B cell (primary cell): ENCODE results near the gene HNRNPK. TPM values are rescaled to one million over a fixed set of nuclear protein-coding genes. Genes with fewer than 3 reads are reported as not detected.
A peak's percentile ranks its signal among the peaks of the same experiment; 100 is the strongest.

Experiments used
- ATAC-seq: fragments of 200-7000 bp; cut with Tn5 transposase; one replicate; pipeline ENCODE4 v1.10.0; 2021; ENCODE audit warnings: low read depth, mild to moderate bottlenecking, moderate number of reproducible peaks, moderate library complexity
- CTCF ChIA-PET: fragments of 350-600 bp; sonication (Branson Sonifier 250); formaldehyde crosslinking; loops from one replicate; lab custom pipeline; 2021; ENCODE audit warnings: antibody characterized with exemption, inconsistent platforms; lab: Charles Lee
- POLR2A ChIA-PET: fragments of 350-600 bp; sonication (Branson Sonifier 250); formaldehyde crosslinking; loops from one replicate; lab custom pipeline; 2021; ENCODE audit warnings: antibody characterized with exemption; lab: Charles Lee
- DNase-seq: peaks from one replicate; pipeline ENCODE4 v3.0.0; 2013
- H2AFZ ChIP-seq: 2 replicates; pipeline ENCODE4 v1.6.1; 2012; ENCODE audit warnings: mild to moderate bottlenecking, low read depth, low read length; ENCODE audit not compliant: insufficient read depth, poor library complexity, severe bottlenecking
- H3K27ac ChIP-seq, 2 donors: 1 replicate in 1 of 2; 2 replicates in 1 of 2; pipeline ENCODE4 v1.5.1; 2012 to 2013; ENCODE audit warnings: low read length in 2 of 2, mild to moderate bottlenecking in 2 of 2, moderate library complexity in 1 of 2
- H3K27me3 ChIP-seq, 4 experiments: fragments of 200-600 bp in 1 of 4; sonication (generic) in 1 of 4; replicated peaks in 1 of 4; 1 replicate in 2 of 4; 2 replicates in 2 of 4; pipeline versions ENCODE4 v1.6.1 to v1.7.0; 2013 to 2016; ENCODE audit warnings: low read length in 3 of 4, mild to moderate bottlenecking in 2 of 4, mixed read lengths in 1 of 4, moderate library complexity in 1 of 4; ENCODE audit not compliant: insufficient read depth in 4 of 4, control insufficient read depth in 3 of 4; ENCODE audit errors: control extremely low read depth in 1 of 4
- H3K36me3 ChIP-seq, 2 experiments: replicated peaks in 1 of 2; 1 replicate in 1 of 2; 2 replicates in 1 of 2; pipeline versions ENCODE4 v1.6.1 to v1.7.1; 2013; ENCODE audit warnings: low read length in 1 of 2; ENCODE audit not compliant: insufficient read depth in 2 of 2, control insufficient read depth in 1 of 2; ENCODE audit errors: control extremely low read depth in 1 of 2, extremely low read depth in 1 of 2
- H3K4me1 ChIP-seq, 2 donors: fragments of 200-600 bp in 1 of 2; sonication (generic) in 1 of 2; 1 replicate in 1 of 2; 2 replicates in 1 of 2; pipeline versions ENCODE4 v1.5.1 to v1.6.1; 2013 to 2017; ENCODE audit warnings: low read length in 2 of 2; ENCODE audit not compliant: control insufficient read depth in 2 of 2, insufficient read depth in 2 of 2
- H3K4me2 ChIP-seq: replicated peaks from 2 replicates; pipeline ENCODE3; 2012; ENCODE audit warnings: mild to moderate bottlenecking, low read depth, low read length; ENCODE audit not compliant: poor library complexity, severe bottlenecking
- H3K4me3 ChIP-seq, 5 experiments: fragments of 200-600 bp in 1 of 5; sonication (generic) in 1 of 5; 1 replicate in 3 of 5; 2 replicates in 2 of 5; pipeline versions ENCODE4 v1.5.1 to v1.7.0; 2011 to 2016; ENCODE audit warnings: low read length in 4 of 5, mild to moderate bottlenecking in 4 of 5, low read depth in 2 of 5, control low read depth in 1 of 5, moderate library complexity in 1 of 5; ENCODE audit not compliant: insufficient read depth in 1 of 5; ENCODE audit errors: control extremely low read depth in 1 of 5, extremely low read depth in 1 of 5
- H3K79me2 ChIP-seq: fragments of 200-600 bp; sonication (generic); one replicate; pipeline ENCODE4 v1.6.0; 2016; ENCODE audit warnings: low read length; ENCODE audit not compliant: control insufficient read depth, insufficient read depth
- H3K9ac ChIP-seq: fragments of 200-600 bp; sonication (generic); 2 replicates; pipeline ENCODE4 v1.6.1; 2017; ENCODE audit warnings: mild to moderate bottlenecking, low read length, moderate library complexity
- H3K9me3 ChIP-seq, 3 donors: one replicate each; pipeline versions ENCODE4 v1.6.1 to v1.7.1; 2013; ENCODE audit warnings: low read length in 2 of 3; ENCODE audit not compliant: control insufficient read depth in 2 of 3, insufficient read depth in 1 of 3; ENCODE audit errors: control extremely low read depth in 1 of 3
- H4K20me1 ChIP-seq: 2 replicates; pipeline ENCODE4 v1.6.0; 2012; ENCODE audit warnings: mild to moderate bottlenecking, low read length; ENCODE audit not compliant: insufficient read depth, control insufficient read depth, poor library complexity, severe bottlenecking
- H3K27ac Mint-ChIP-seq: one replicate; pipeline ENCODE4 v1.8.0; 2021; ENCODE audit warnings: mixed read lengths
- H3K27me3 Mint-ChIP-seq: one replicate; pipeline ENCODE4 v1.8.0; 2021; ENCODE audit warnings: mixed read lengths
- H3K4me1 Mint-ChIP-seq: one replicate; pipeline ENCODE4 v1.8.0; 2021; ENCODE audit warnings: mixed read lengths
- H3K4me3 Mint-ChIP-seq: one replicate; pipeline ENCODE4 v1.8.0; 2021; ENCODE audit warnings: mixed read lengths
- H3K9me3 Mint-ChIP-seq: one replicate; pipeline ENCODE4 v1.8.0; 2022; ENCODE audit warnings: mixed read lengths; ENCODE audit not compliant: insufficient read depth
- CTCF ChIP-seq: fragments of 200-600 bp; IDR thresholded peaks from one replicate; pipeline ENCODE4 v1.8.0; 2022; ENCODE audit warnings: antibody characterized with exemption, mild to moderate bottlenecking
- EZH2 ChIP-seq: IDR thresholded peaks from 2 replicates; pipeline ENCODE4 v1.6.1; 2012; ENCODE audit warnings: borderline replicate concordance, low read depth, mild to moderate bottlenecking, moderate library complexity, low read length; ENCODE audit not compliant: insufficient read depth, poor library complexity, severe bottlenecking
- WGBS: methylation state at CpG from one replicate; pipeline ENCODE4 v1.1.5; 2013; ENCODE audit warnings: missing lambda C conversion rate; ENCODE audit not compliant: insufficient coverage; 5-methylcytosine and 5-hydroxymethylcytosine counted together
- intact Hi-C: fragments of 100-400 bp; cut with micrococcal nuclease; formaldehyde crosslinking; loops from one replicate; pipeline ENCODE4 v1.10.0; 2022
- polyA plus RNA-seq: library from polyadenylated mRNA; depleted of rRNA; stranded (reverse); fragments of >200 nt; gene quantifications from 2 replicates; pipeline ENCODE4 v1.2.3, GENCODE V29; 2012
- total RNA-seq, 2 donors: library from RNA; stranded (reverse); fragments of 120-200 nt in 1 of 2; gene quantifications; 1 replicate in 1 of 2; 2 replicates in 1 of 2; pipeline versions ENCODE4 v1.2.3 to v1.2.4, GENCODE V29; 2013 to 2022

Gene HNRNPK
- total and polyA plus RNA-seq, 2 donors (not counting 1 experiment from before 2014, with no cell fraction given): 210 to 524 TPM

GRCh38 chr9:83978992-83979811, 813 bp downstream of the HNRNPK start:
- Mint-ChIP-seq H3K27ac (peak overlapping the region; percentile 100), H3K4me3 (peak overlapping the region; percentile 92), H3K27me3 (no peaks in the 10 kb centered on the region), H3K4me1 (peaks cover 40% of the 10 kb centered on the region), H3K9me3 (no peaks in the 10 kb centered on the region)
- H3K36me3 ChIP-seq: peaks cover 2 to 41% of the 10 kb centered on the region in 2 experiments
- peak; percentile 28 for ATAC-seq
- TF ChIP-seq CTCF (no peak), EZH2 (no peak)
- peak overlapping the region; percentile 81 for H3K4me2 ChIP-seq
- intact Hi-C loops: loop anchor here (1.0 kb wide), 1 partner anchor 9 kb away; no protein-coding TSS in a partner anchor
- DNase-seq: peak; percentile 88
- H3K27ac ChIP-seq: peak overlapping the region; percentile 99
- peak overlapping the region; percentile 100 for H3K9ac ChIP-seq
- peaks cover 89% of the 10 kb centered on the region for H3K79me2 ChIP-seq
- under 1% methylated on average over 42 of the region's 55 CpGs for WGBS
- ChIA-PET CTCF (interaction anchor here (1.1 to 1.4 kb wide), 6 partner anchors 15 to 356 kb away, joined by 3 to 6 read pairs (median 3); partner anchors contain the start of gene KIF27), POLR2A (interaction anchor here (1.2 to 2.7 kb wide), 6 partner anchors 9 to 271 kb away, joined by 5 to 20 read pairs (median 14); partner anchors contain the start of genes KIF27 and UBQLN1)
- H3K4me1 ChIP-seq: peaks cover 18% of the 10 kb centered on the region in 2 donors
- H2AFZ ChIP-seq: peak overlapping the region; percentile 99
- H3K27me3 ChIP-seq: no peaks in the 10 kb centered on the region
- peak overlapping the region; percentile 96 to 100 (median 99) for H3K4me3 ChIP-seq
- peaks cover 53% of the 10 kb centered on the region for H4K20me1 ChIP-seq
- H3K9me3 ChIP-seq: no peaks in the 10 kb centered on the region

- no peak overlapping the region for H3K27ac ChIP-seq
- no CpG with 5 or more reads among the region's 1 CpG for WGBS
- POLR2A ChIA-PET: no interaction called here
- H2AFZ ChIP-seq: no peak overlapping the region
- DNase-seq (no peak), ATAC-seq (no peak)
- H3K36me3 ChIP-seq: peaks cover 12 to 60% of the 10 kb centered on the region in 2 experiments
- no peaks in the 10 kb centered on the region for H3K27me3 Mint-ChIP-seq
- H3K9me3 Mint-ChIP-seq: no peaks in the 10 kb centered on the region
- TF ChIP-seq EZH2: no peak
- TF ChIP-seq CTCF: no peak
- peaks cover 81% of the 10 kb centered on the region for H3K79me2 ChIP-seq
- no peak overlapping the region for H3K27ac Mint-ChIP-seq
- H3K27me3 ChIP-seq: no peaks in the 10 kb centered on the region
- H3K4me3 Mint-ChIP-seq: peak overlapping the region; percentile 92
- intact Hi-C loops: no loop called here
- H3K4me2 ChIP-seq: peak overlapping the region; percentile 81
- H4K20me1 ChIP-seq: peaks cover 70% of the 10 kb centered on the region
- CTCF ChIA-PET: interaction anchor here (1.1 kb wide), 1 partner anchor 17 kb away, joined by 3 read pairs; no protein-coding TSS in a partner anchor
- H3K4me3 ChIP-seq: peak overlapping the region in 1 of 5 experiments; percentile 99
- H3K4me1 Mint-ChIP-seq: peaks cover 43% of the 10 kb centered on the region
- peaks cover 18% of the 10 kb centered on the region in 2 donors for H3K4me1 ChIP-seq
- no peak overlapping the region for H3K9ac ChIP-seq
- no peaks in the 10 kb centered on the region for H3K9me3 ChIP-seq
Observed at GRCh38 chr9:83977196-83977595, 2.8 kb downstream of the HNRNPK start.
